Right kidney (tissue), 9 donors: ENCODE measurements around the gene CHST9.
"Not testable (repeated sequence)": the region's sequence is repeated elsewhere in the genome, so short reads cannot be mapped to it uniquely, and the experiment has no call there.

Experiments used
- DNase-seq: peaks from one replicate; pipeline ENCODE4 v3.0.0-alpha.2; 2016
- long read RNA-seq, 8 donors: transcript quantifications; one replicate each; lab custom pipeline, GENCODE V29; 2026

Gene CHST9
- long read RNA-seq, donor 1, full-length matches to known transcripts: 1 of 1 reads
- long read RNA-seq, donor 1, partial matches to known transcripts: 0 of 1 reads
- long read RNA-seq, donor 1, other reads (novel, unspliced or antisense): 0 of 1 reads
- long read RNA-seq, donor 2, full-length matches to known transcripts: 2 of 2 reads
- long read RNA-seq, donor 2, partial matches to known transcripts: 0 of 2 reads
- long read RNA-seq, donor 2, other reads (novel, unspliced or antisense): 0 of 2 reads
- long read RNA-seq, donor 3, full-length matches to known transcripts: 3 of 3 reads
- long read RNA-seq, donor 3, partial matches to known transcripts: 0 of 3 reads
- long read RNA-seq, donor 3, other reads (novel, unspliced or antisense): 0 of 3 reads
- long read RNA-seq, donor 4, full-length matches to known transcripts: 4 of 4 reads
- long read RNA-seq, donor 4, partial matches to known transcripts: 0 of 4 reads
- long read RNA-seq, donor 4, other reads (novel, unspliced or antisense): 0 of 4 reads
- long read RNA-seq, donor 5, partial matches to known transcripts: 0 of 1 reads
- long read RNA-seq, donor 5, other reads (novel, unspliced or antisense): 0 of 1 reads
- long read RNA-seq, donor 6, partial matches to known transcripts: 0 of 1 reads
- long read RNA-seq, donor 6, other reads (novel, unspliced or antisense): 0 of 1 reads
- long read RNA-seq, donor 7: 0 reads
- long read RNA-seq, donor 8, full-length matches to known transcripts: 4 of 4 reads
- long read RNA-seq, donor 8, partial matches to known transcripts: 0 of 4 reads
- long read RNA-seq, donor 8, other reads (novel, unspliced or antisense): 0 of 4 reads

GRCh38 chr18:27185025-27185763 lies at the start of gene CHST9:
Gene CHST9, minus strand, starts transcription at chr18:27185308. Its CDS starts 42,499 bp downstream, at chr18:27142809.
- peak; percentile 54 for DNase-seq

- DNase-seq: not testable (repeated sequence)
Measured at GRCh38 chr18:27232355-27232754, 47.2 kb upstream of the CHST9 start.

DNA sequence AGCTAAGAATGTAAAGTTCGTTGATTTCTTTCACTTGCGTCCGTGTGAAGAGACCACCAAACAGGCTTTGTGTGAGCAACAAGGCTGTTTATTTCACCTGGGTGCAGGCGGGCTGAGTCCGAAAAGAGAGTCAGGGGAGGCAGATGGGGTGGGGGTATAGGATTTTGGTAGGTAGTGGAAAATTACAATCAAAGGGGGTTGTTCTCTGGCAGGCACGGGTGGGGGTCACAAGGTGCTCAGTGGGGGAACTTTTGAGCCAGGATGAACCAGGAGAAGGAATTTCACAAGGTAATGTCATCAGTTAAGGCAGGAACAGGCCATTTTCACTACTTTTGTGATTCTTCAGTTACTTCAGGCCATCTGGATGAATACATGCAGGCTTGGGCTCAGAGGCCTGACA lies 46.6 kb upstream of the CHST9 start:
- DNase-seq: not testable (repeated sequence)

GRCh38 chr18:27231221-27231620 lies 46.1 kb upstream of the CHST9 start:
- DNase-seq: not testable (repeated sequence)

DNA sequence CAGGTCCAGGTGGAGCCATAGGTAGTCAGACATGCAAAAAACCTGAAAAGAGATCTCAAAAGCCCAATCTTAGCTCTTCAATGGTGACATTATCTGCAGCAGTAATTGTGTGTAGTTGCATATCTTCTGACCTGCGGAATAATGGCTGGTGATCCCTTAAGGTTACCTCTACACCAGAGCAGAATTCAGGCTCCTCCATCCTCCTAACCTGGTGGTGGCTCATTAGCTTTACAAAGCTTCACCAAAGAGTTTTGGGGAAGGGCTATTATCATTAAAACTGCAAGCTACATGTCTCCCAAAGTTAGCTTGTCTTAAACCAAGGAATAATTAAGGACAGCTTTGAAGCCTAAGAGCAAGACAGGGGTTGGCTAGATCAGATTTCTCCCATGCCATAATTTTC lies 42.6 kb upstream of the CHST9 start:
- no peak for DNase-seq

DNA sequence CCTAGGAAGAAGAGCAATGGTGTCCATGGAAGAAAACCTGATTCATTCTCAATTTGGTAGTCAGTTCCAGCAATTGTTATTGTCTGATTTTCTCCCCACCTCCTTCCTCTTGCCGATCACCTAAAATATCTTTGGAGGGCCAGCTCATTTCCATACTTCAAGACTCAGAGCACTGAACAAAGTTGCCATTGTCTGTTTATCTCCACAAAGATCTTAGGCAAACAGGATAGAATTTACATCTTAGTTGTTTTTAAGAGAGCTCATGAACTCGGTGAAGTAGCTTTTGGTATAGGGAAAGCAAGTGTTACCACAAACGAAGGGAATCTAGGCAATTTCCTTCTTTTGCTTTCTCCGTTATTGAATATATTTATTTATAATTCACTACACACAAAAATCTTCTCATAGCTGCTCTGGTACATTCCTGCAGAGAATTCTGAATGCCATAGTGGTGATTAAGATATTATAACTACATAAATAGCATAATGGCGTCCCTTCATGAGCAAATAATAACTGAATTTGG lies 41.5 kb upstream of the CHST9 start:
- DNase-seq: no peak

- no peak for DNase-seq
Measured at GRCh38 chr18:27225947-27226481, 40.9 kb upstream of the CHST9 start.

DNA sequence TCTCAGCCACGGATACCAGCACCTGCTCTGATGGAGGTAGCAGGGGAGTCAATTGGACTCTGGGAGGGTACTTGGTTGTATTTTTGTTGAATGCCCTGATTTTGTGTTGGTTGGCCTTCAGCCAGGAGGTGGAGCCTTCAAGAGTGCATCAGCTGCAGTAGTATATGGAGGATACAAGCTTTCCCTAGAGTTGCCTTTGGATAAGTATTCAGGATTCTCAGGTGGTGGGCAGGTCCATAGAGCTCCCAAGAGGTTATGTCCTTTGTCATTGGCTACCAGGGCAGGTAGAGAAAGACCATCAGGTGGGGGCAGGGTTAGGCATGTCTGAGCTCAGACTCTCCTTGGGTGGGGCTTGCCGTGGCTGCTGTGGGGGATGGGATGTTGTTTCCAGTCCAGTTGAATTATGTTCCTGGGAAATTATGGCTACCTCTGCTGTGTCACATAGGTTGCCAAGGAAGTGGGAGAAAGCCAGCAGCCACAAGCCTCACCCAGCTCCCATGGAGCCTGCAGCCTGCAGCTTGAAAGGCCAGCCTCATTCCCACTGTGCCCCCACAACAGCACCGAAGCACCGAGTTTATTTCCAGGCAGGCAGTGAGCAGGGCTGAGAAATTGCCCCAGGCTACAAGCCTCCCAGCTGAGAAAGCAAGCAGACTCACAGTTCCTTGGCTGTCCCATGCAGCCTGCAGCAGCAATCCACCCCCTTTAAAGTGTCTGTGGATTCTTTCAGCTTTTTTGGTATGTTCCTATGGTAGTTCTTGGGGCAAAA lies 38.6 kb upstream of the CHST9 start:
- DNase-seq: no peak

GRCh38 chr18:27214831-27215230 lies 29.7 kb upstream of the CHST9 start:
- no peak for DNase-seq

GRCh38 chr18:27213123-27213717 lies 28.1 kb upstream of the CHST9 start:
- no peak for DNase-seq

GRCh38 chr18:27211569-27211968 lies 26.5 kb upstream of the CHST9 start:
- DNase-seq: no peak

GRCh38 chr18:27206411-27206810 lies 21.3 kb upstream of the CHST9 start:
- no peak for DNase-seq

GRCh38 chr18:27202741-27203140 lies 17.6 kb upstream of the CHST9 start:
- DNase-seq: no peak

GRCh38 chr18:27198036-27198435 lies 12.9 kb upstream of the CHST9 start:
- DNase-seq: no peak

- no peak for DNase-seq
Measured at GRCh38 chr18:27188309-27188708, 3.2 kb upstream of the CHST9 start.

DNA sequence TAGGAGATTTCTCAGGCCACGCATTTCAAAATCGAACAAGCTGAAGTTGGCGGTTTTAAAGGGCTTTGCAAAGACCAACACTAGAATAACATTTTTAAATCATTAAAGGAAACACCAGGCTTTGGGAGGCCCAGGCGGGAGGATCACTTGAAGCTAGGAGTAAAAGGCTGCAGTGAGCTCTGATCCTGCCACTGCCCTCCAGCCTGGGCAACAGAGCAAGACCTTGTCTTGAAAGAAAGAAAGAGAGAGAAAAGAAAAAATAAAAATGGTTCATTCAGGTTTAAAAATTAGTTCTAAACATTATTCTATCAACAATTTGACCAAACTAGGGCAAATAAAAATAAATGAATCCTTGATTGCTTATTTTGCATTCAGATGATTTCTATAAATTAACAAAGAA lies 789 bp upstream of the CHST9 start:
- DNase-seq: no peak

DNA sequence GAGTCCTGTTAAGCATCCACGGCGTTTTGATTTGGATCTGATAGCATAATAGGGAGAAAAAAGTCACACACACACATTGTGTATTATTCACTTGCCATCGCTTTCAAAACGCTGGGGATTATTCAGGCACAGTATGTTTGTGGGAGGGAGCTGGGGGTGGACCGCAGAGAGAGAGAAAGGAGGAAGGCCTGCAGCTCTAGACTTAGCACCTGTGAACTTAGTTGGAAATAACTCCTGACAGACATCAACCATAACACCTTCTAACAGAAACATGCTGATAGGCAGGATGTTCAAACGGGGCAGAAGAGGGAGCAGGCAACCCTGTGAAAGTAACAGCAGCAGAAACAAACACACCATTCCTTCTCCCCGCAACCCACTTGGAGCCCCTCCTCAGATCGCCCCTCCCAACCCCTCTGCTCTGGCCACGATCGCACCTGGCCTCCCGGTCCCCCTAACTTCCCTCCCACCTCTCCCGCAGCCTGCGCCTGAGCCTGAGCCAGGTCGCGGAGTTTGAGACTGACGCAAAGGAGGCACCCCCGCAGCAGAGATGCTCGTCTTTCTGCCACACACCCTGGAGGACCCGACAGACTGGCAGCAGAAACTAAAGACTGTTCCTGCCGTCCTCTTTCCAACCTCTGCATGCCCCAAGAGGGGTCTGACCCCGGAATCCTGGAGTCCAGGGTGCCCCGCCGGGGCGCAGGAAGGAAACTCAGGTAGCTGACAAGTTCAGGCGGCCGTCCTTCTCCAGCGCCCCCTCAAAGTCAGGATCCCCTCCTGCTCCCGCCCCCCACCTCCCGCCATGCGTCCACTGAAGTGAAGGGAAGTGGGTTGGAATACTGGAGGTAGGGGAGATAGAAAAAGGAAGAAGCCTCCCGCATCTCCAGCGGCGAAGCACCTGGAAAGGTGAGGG lies 738 bp downstream of the CHST9 start:
- peak; percentile 51 for DNase-seq

DNA sequence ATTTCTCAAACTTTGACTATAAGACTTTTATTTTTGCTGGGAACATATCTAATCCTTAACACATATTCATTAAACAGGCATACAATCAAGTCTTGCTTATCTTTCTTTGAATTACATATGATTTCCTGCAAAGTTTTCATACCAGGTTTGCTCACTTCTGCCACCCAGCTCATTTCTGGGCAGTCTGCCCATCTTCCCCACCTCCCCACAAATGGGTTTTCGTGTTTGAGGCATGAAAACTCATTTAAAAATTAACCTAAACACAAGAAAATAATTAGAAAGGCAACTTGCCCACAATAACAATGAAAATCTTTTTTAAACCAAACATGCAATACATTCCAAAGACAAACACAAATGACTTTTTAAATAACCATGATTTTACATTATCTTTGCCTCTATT lies 3.4 kb downstream of the CHST9 start:
- no peak for DNase-seq

GRCh38 chr18:27178424-27178823 lies 6.7 kb downstream of the CHST9 start:
- no peak for DNase-seq

DNA sequence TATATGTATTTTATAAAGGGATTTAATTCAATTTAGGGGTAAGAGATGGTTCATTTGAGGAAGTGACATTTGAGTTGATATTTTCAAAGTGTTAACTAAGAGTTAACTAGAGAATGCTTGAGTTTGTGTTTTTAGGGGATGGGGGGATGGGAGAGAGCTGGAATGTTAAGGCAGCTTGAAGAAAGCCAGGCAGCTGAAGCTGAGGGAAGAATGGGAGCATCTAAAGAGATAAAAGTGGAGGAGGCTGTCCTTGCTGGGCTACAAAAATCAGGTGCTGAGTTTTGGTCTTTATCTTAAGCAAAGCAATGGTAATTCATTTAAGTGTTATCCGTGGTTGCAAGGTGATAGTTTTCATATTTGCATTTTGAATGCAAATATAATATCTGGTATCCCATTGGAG lies 9.2 kb downstream of the CHST9 start:
- no peak for DNase-seq
